Neural progenitor cell (in vitro differentiated cells): ENCODE results near the gene WLS. TPM values are rescaled to one million over a fixed set of nuclear protein-coding genes. Genes with fewer than 3 reads are reported as not detected.

Source experiments
- DNase-seq: peaks from one replicate; pipeline ENCODE4 v3.0.0-alpha.2; 2016; ENCODE audit warnings: low spot score
- H2AFZ ChIP-seq: fragments of 200-600 bp; sonication (generic); replicated peaks from 2 replicates; pipeline ENCODE4 v1.6.1; 2016; ENCODE audit warnings: antibody characterized with exemption
- H3F3A ChIP-seq: fragments of 200-600 bp; sonication (generic); 2 replicates; pipeline ENCODE4 v1.6.1; 2016; ENCODE audit warnings: antibody characterized with exemption, low read depth
- H3K27ac ChIP-seq: fragments of 200-600 bp; sonication (generic); 2 replicates; pipeline ENCODE4 v1.5.1; 2016; ENCODE audit warnings: mild to moderate bottlenecking
- H3K27me3 ChIP-seq: fragments of 200-600 bp; sonication (generic); 2 replicates; pipeline ENCODE4 v1.6.1; 2016; ENCODE audit warnings: mild to moderate bottlenecking, moderate library complexity
- H3K36me3 ChIP-seq: fragments of 200-600 bp; sonication (generic); 2 replicates; pipeline ENCODE4 v1.5.1; 2016
- H3K4me1 ChIP-seq: fragments of 200-600 bp; sonication (generic); 2 replicates; pipeline ENCODE4 v1.6.1; 2016; ENCODE audit warnings: mixed run types
- H3K4me2 ChIP-seq: fragments of 200-600 bp; sonication (generic); 2 replicates; pipeline ENCODE4 v1.6.1; 2016
- H3K4me3 ChIP-seq: fragments of 200-600 bp; sonication (generic); 2 replicates; pipeline ENCODE4 v1.5.1; 2016
- H3K79me2 ChIP-seq: fragments of 200-600 bp; sonication (generic); 2 replicates; pipeline ENCODE4 v1.6.1; 2016; ENCODE audit warnings: low read depth
- H3K9ac ChIP-seq: fragments of 200-600 bp; sonication (generic); 2 replicates; pipeline ENCODE4 v1.6.1; 2016
- H3K9me3 ChIP-seq: fragments of 200-600 bp; sonication (generic); 2 replicates; pipeline ENCODE4 v1.5.1; 2016; ENCODE audit warnings: low read depth
- H4K20me1 ChIP-seq: fragments of 200-600 bp; sonication (generic); 2 replicates; pipeline ENCODE4 v1.6.1; 2016; ENCODE audit warnings: low read depth
- H3K27ac Mint-ChIP-seq: 3 replicates; pipeline ENCODE4 v1.8.0; 2021; ENCODE audit warnings: mixed read lengths
- H3K27me3 Mint-ChIP-seq: 2 replicates; pipeline ENCODE4 v1.8.0; 2022; ENCODE audit warnings: low read depth, mild to moderate bottlenecking, inconsistent platforms, moderate library complexity, mixed read lengths; ENCODE audit not compliant: insufficient read depth
- H3K36me3 Mint-ChIP-seq: 3 replicates; pipeline ENCODE4 v1.8.0; 2021; ENCODE audit warnings: mixed read lengths
- H3K4me1 Mint-ChIP-seq: 3 replicates; pipeline ENCODE4 v1.8.0; 2021; ENCODE audit warnings: mixed read lengths
- H3K4me3 Mint-ChIP-seq: 3 replicates; pipeline ENCODE4 v1.8.0; 2021; ENCODE audit warnings: mild to moderate bottlenecking, moderate library complexity, mixed read lengths
- H3K9me3 Mint-ChIP-seq: 3 replicates; pipeline ENCODE4 v1.8.0; 2020; ENCODE audit warnings: mixed read lengths
- CTCF ChIP-seq: fragments of 200-600 bp; sonication (generic); IDR thresholded peaks from 2 replicates; pipeline ENCODE4 v1.5.1; 2017; ENCODE audit warnings: antibody characterized with exemption, mild to moderate bottlenecking
- EZH2 ChIP-seq: fragments of 200-600 bp; sonication (generic); IDR thresholded peaks from 2 replicates; pipeline ENCODE4 v1.6.1; 2017; ENCODE audit warnings: antibody characterized with exemption, mild to moderate bottlenecking, moderate library complexity
- EZH2phosphoT487 ChIP-seq: fragments of 200-600 bp; sonication (generic); IDR thresholded peaks from 2 replicates; pipeline ENCODE4 v1.6.1; 2017; ENCODE audit warnings: antibody characterized with exemption
- total RNA-seq: library from RNA; depleted of rRNA; stranded (reverse); fragments of >200 nt; gene quantifications from 2 replicates; pipeline ENCODE4 v1.2.3, GENCODE V29; 2015; ENCODE audit warnings: low replicate concordance

Gene WLS
- total RNA-seq, 1 donor from 2014 or later = 259 TPM

GRCh38 chr1:68276448-68276847 lies 44.1 kb upstream of the WLS start:
- no peak overlapping the region for H3K4me2 ChIP-seq
- no peaks in the 10 kb centered on the region for H4K20me1 ChIP-seq
- H3K79me2 ChIP-seq = no peaks in the 10 kb centered on the region
- no peak overlapping the region for H3K4me3 ChIP-seq
- DNase-seq = no peak
- H3K36me3 ChIP-seq = no peaks in the 10 kb centered on the region
- H3K4me1 ChIP-seq = peaks cover 19% of the 10 kb centered on the region
- H3K36me3 Mint-ChIP-seq = no peaks in the 10 kb centered on the region
- H3K9me3 ChIP-seq = no peaks in the 10 kb centered on the region
- no peak overlapping the region for H3K4me3 Mint-ChIP-seq
- TF ChIP-seq CTCF = no peak
- no peak for TF ChIP-seq EZH2phosphoT487
- no peak for TF ChIP-seq EZH2
- peaks cover 14% of the 10 kb centered on the region for H3F3A ChIP-seq
- no peaks in the 10 kb centered on the region for H3K9me3 Mint-ChIP-seq
- peaks cover 6% of the 10 kb centered on the region for H3K27me3 Mint-ChIP-seq
- H3K4me1 Mint-ChIP-seq = peaks cover 2% of the 10 kb centered on the region
- no peaks in the 10 kb centered on the region for H3K27me3 ChIP-seq
- no peak overlapping the region for H3K9ac ChIP-seq
- H2AFZ ChIP-seq = no peak overlapping the region
- H3K27ac Mint-ChIP-seq = no peak overlapping the region
- no peak overlapping the region for H3K27ac ChIP-seq

- H3K36me3 Mint-ChIP-seq = no peaks in the 10 kb centered on the region
- Histone ChIP-seq H2AFZ (peak overlapping the region; percentile 11), H3F3A (peaks cover 14% of the 10 kb centered on the region), H3K27ac (no peak overlapping the region), H3K4me2 (no peak overlapping the region), H3K4me1 (peaks cover 19% of the 10 kb centered on the region), H3K36me3 (no peaks in the 10 kb centered on the region), H3K4me3 (no peak overlapping the region), H4K20me1 (no peaks in the 10 kb centered on the region), H3K9ac (no peak overlapping the region), H3K9me3 (no peaks in the 10 kb centered on the region), H3K27me3 (no peaks in the 10 kb centered on the region), H3K79me2 (no peaks in the 10 kb centered on the region)
- no peak for DNase-seq
- no peak overlapping the region for H3K27ac Mint-ChIP-seq
- H3K4me1 Mint-ChIP-seq = no peaks in the 10 kb centered on the region
- no peak for TF ChIP-seq EZH2
- no peak for TF ChIP-seq EZH2phosphoT487
- TF ChIP-seq CTCF = no peak
- H3K9me3 Mint-ChIP-seq = no peaks in the 10 kb centered on the region
- H3K27me3 Mint-ChIP-seq = peaks cover 6% of the 10 kb centered on the region
- no peak overlapping the region for H3K4me3 Mint-ChIP-seq
These were observed 41.2 kb upstream of the WLS start for GRCh38 chr1:68273530-68273929.

- H3K36me3 ChIP-seq = no peaks in the 10 kb centered on the region
- TF ChIP-seq CTCF (no peak), EZH2phosphoT487 (no peak), EZH2 (no peak)
These were observed 39.3 kb upstream of the WLS start for GRCh38 chr1:68271596-68271995.

More at GRCh38 chr1:68271596-68271995, 39.3 kb upstream of the WLS start:
- H3K4me3 Mint-ChIP-seq = no peak overlapping the region
- H4K20me1 ChIP-seq = no peaks in the 10 kb centered on the region
- H3K27me3 ChIP-seq = no peaks in the 10 kb centered on the region
- H3K4me1 ChIP-seq = peaks cover 16% of the 10 kb centered on the region
- H3K27ac Mint-ChIP-seq = no peak overlapping the region
- H2AFZ ChIP-seq = no peak overlapping the region
- no peak for DNase-seq
- H3K4me1 Mint-ChIP-seq = no peaks in the 10 kb centered on the region
- no peaks in the 10 kb centered on the region for H3K36me3 Mint-ChIP-seq
- no peak overlapping the region for H3K4me3 ChIP-seq
- peaks cover 14% of the 10 kb centered on the region for H3F3A ChIP-seq
- no peak overlapping the region for H3K9ac ChIP-seq
- no peaks in the 10 kb centered on the region for H3K9me3 Mint-ChIP-seq
- H3K79me2 ChIP-seq = no peaks in the 10 kb centered on the region
- no peak overlapping the region for H3K4me2 ChIP-seq
- H3K27me3 Mint-ChIP-seq = peaks cover 6% of the 10 kb centered on the region
- H3K27ac ChIP-seq = no peak overlapping the region
- no peaks in the 10 kb centered on the region for H3K9me3 ChIP-seq
